Astrocyte of the spinal cord (primary cell): Measurements from ENCODE around the gene NAV1.

Experiments
- DNase-seq: peaks from one replicate; pipeline ENCODE4 v3.0.0; 2011; ENCODE audit warnings: low read depth, low spot score
- H3K4me3 ChIP-seq: 2 replicates; pipeline ENCODE4 v1.5.1; 2011; ENCODE audit warnings: low read depth, mild to moderate bottlenecking, low read length, moderate library complexity
- in situ Hi-C: cut with HindIII; loops from 2 replicates; pipeline ENCODE4 v1.10.0; 2017; ENCODE audit warnings: low sequenced_read_pairs
- TF ChIP-seq, protein P1 (sequence below): IDR thresholded peaks from 2 replicates; pipeline ENCODE4 v1.5.1; 2012; ENCODE audit warnings: low read depth, mild to moderate bottlenecking, low read length, inconsistent platforms

The NAV1 gene

DNA sequence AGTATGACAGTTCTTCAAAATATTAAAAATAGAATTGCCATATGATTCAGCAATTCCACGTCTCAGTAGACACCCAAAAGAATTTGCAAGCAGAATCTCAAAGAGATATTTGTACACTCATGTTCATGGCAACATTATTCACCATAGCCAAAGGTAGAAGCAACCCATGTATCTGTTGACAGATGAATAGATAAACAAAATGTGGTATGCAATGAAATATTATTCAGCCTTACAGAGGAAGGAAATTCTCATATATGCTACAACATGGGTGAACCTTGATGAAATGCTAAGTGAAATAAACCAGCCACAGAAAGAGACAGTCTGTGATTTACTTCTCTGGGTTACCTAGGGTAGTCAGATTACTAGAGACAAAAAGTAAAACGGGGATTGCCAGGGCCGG lies 47.0 kb downstream of the NAV1 start:
- in situ Hi-C loops: no loop called here
- TF ChIP-seq, protein P1, sequence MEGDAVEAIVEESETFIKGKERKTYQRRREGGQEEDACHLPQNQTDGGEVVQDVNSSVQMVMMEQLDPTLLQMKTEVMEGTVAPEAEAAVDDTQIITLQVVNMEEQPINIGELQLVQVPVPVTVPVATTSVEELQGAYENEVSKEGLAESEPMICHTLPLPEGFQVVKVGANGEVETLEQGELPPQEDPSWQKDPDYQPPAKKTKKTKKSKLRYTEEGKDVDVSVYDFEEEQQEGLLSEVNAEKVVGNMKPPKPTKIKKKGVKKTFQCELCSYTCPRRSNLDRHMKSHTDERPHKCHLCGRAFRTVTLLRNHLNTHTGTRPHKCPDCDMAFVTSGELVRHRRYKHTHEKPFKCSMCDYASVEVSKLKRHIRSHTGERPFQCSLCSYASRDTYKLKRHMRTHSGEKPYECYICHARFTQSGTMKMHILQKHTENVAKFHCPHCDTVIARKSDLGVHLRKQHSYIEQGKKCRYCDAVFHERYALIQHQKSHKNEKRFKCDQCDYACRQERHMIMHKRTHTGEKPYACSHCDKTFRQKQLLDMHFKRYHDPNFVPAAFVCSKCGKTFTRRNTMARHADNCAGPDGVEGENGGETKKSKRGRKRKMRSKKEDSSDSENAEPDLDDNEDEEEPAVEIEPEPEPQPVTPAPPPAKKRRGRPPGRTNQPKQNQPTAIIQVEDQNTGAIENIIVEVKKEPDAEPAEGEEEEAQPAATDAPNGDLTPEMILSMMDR: no peak
- DNase-seq: no peak
- H3K4me3 ChIP-seq: no peak overlapping the region

DNA sequence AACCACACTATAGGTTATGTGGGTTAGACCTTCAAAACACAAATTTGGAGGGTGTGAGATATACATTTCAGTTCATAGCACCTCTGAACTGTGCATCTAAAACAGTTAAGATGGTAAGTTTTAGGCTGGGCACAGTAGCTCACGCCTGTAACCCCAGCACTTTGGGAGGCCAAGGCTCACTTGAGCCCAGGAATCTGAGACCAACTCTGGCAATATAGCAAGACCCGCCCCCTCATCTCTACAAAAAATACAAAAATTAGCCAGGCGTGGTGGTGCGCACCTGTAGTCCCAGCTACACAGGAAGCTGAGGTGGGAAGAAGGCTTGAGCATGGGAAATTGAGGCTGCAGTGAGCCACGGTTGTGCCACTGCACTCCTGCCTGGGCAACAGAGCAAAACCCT lies 47.9 kb downstream of the NAV1 start:
- DNase-seq: no peak
- in situ Hi-C loops: no loop called here
- no peak overlapping the region for H3K4me3 ChIP-seq
- TF ChIP-seq, protein P1: no peak

DNA sequence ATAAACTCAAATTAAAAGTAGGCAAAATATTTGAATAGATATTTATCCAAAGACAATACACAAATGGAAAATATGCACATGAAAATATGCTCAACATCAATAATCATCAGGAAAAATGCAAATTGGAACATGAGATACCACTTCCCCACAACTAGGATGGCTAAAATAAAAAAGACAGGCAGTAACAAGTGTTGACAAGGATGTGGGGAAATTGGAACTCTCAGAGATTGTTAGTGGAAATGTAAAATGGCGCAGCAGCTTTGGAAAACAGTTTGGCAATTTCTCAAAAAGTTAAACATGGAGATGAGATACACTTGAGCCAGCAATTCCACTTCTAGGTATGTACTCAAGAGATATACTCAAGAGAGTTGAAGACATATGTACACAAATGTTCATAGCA lies 48.8 kb downstream of the NAV1 start:
- TF ChIP-seq, protein P1: no peak
- H3K4me3 ChIP-seq: no peak overlapping the region
- DNase-seq: no peak
- in situ Hi-C loops: no loop called here
